DND-41 (cell line): ENCODE data around the gene UNC13B.

ENCODE experiments used
- ATAC-seq: fragments of 200-7000 bp; cut with Tn5 transposase; 3 replicates; pipeline ENCODE4 v1.9.1; 2021; ENCODE audit warnings: low read depth; ENCODE audit not compliant: insufficient read depth
- DNase-seq: peaks from one replicate; pipeline ENCODE4 v3.0.0-alpha.2; 2020
- H2AFZ ChIP-seq: 2 replicates; pipeline ENCODE4 v1.6.0; 2012; ENCODE audit warnings: low read depth, low read length
- H3K27ac ChIP-seq: 2 replicates; pipeline ENCODE4 v1.5.1; 2012; ENCODE audit warnings: low read length, inconsistent platforms
- H3K27me3 ChIP-seq: fragments of 200-600 bp; sonication (generic); 2 replicates; pipeline ENCODE4 v1.6.0; 2012; ENCODE audit warnings: low read length, mild to moderate bottlenecking, inconsistent platforms; ENCODE audit not compliant: insufficient read depth, poor library complexity
- H3K36me3 ChIP-seq: 2 replicates; pipeline ENCODE4 v1.5.1; 2012; ENCODE audit warnings: low read length, inconsistent platforms; ENCODE audit not compliant: insufficient read depth
- H3K4me1 ChIP-seq: 2 replicates; pipeline ENCODE4 v1.5.1; 2012; ENCODE audit warnings: mild to moderate bottlenecking, low read length; ENCODE audit not compliant: insufficient read depth
- H3K4me2 ChIP-seq: 2 replicates; pipeline ENCODE4 v1.6.0; 2012; ENCODE audit warnings: mild to moderate bottlenecking, moderate library complexity, low read length, inconsistent platforms; ENCODE audit not compliant: insufficient read depth
- H3K4me3 ChIP-seq, 2 experiments: fragments of 200-600 bp in 1 of 2; shearing (Covaris generic) in 1 of 2; 2 replicates each; pipeline ENCODE4 v1.5.1; 2012 to 2016; ENCODE audit warnings: inconsistent platforms in 2 of 2, low read length in 2 of 2, mild to moderate bottlenecking in 2 of 2, low read depth in 1 of 2, moderate library complexity in 1 of 2
- H3K79me2 ChIP-seq: 2 replicates; pipeline ENCODE4 v1.6.0; 2012; ENCODE audit warnings: low read length, inconsistent platforms; ENCODE audit not compliant: insufficient read depth
- H3K9ac ChIP-seq: 2 replicates; pipeline ENCODE4 v1.6.0; 2012; ENCODE audit warnings: low read depth, mild to moderate bottlenecking, inconsistent platforms, low read length, moderate library complexity
- H3K9me3 ChIP-seq: 2 replicates; pipeline ENCODE4 v1.5.1; 2012; ENCODE audit warnings: low read length, moderate library complexity, mild to moderate bottlenecking, inconsistent platforms; ENCODE audit not compliant: insufficient read depth, severe bottlenecking
- H4K20me1 ChIP-seq: 2 replicates; pipeline ENCODE4 v1.6.0; 2012; ENCODE audit warnings: low read length; ENCODE audit not compliant: insufficient read depth
- EZH2 ChIP-seq: IDR thresholded peaks from 3 replicates; pipeline ENCODE4 v1.6.1; 2012; ENCODE audit warnings: borderline replicate concordance, low read depth, mild to moderate bottlenecking, moderate library complexity, low read length, inconsistent platforms; ENCODE audit not compliant: severe bottlenecking
- TF ChIP-seq, protein P1 (sequence below): IDR thresholded peaks from 2 replicates; pipeline ENCODE4 v1.5.1; 2012; ENCODE audit warnings: borderline replicate concordance, low read length, moderate library complexity, mild to moderate bottlenecking; ENCODE audit not compliant: poor library complexity, severe bottlenecking; ENCODE audit errors: extremely low read depth

The UNC13B gene

GRCh38 chr9:35277628-35278359 is 116.0 kb downstream of the UNC13B start:
- no peak overlapping the region for H3K4me2 ChIP-seq
- ATAC-seq: no peak

GRCh38 chr9:35279946-35280345 is 118.1 kb downstream of the UNC13B start:
- no peaks in the 10 kb centered on the region for H3K79me2 ChIP-seq
- H2AFZ ChIP-seq: no peak overlapping the region
- H3K36me3 ChIP-seq: no peaks in the 10 kb centered on the region
- TF ChIP-seq, protein P1, sequence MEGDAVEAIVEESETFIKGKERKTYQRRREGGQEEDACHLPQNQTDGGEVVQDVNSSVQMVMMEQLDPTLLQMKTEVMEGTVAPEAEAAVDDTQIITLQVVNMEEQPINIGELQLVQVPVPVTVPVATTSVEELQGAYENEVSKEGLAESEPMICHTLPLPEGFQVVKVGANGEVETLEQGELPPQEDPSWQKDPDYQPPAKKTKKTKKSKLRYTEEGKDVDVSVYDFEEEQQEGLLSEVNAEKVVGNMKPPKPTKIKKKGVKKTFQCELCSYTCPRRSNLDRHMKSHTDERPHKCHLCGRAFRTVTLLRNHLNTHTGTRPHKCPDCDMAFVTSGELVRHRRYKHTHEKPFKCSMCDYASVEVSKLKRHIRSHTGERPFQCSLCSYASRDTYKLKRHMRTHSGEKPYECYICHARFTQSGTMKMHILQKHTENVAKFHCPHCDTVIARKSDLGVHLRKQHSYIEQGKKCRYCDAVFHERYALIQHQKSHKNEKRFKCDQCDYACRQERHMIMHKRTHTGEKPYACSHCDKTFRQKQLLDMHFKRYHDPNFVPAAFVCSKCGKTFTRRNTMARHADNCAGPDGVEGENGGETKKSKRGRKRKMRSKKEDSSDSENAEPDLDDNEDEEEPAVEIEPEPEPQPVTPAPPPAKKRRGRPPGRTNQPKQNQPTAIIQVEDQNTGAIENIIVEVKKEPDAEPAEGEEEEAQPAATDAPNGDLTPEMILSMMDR: no peak
- TF ChIP-seq EZH2: no peak
- no peaks in the 10 kb centered on the region for H4K20me1 ChIP-seq
- H3K4me2 ChIP-seq: no peak overlapping the region
- H3K4me1 ChIP-seq: peaks cover 7% of the 10 kb centered on the region; the same call in 1 of the 2 replicates
- H3K4me3 ChIP-seq: no peak overlapping the region
- H3K27ac ChIP-seq: no peak overlapping the region
- DNase-seq (no peak), ATAC-seq (no peak)
- H3K9ac ChIP-seq: no peak overlapping the region
- peaks cover 11% of the 10 kb centered on the region for H3K27me3 ChIP-seq
- no peaks in the 10 kb centered on the region for H3K9me3 ChIP-seq

More at GRCh38 chr9:35277628-35278359, 116.0 kb downstream of the UNC13B start:
- DNase-seq: no peak
- no peaks in the 10 kb centered on the region for H3K9me3 ChIP-seq
- H3K4me1 ChIP-seq: peaks cover 7% of the 10 kb centered on the region; the same call in 1 of the 2 replicates
- no peaks in the 10 kb centered on the region for H3K36me3 ChIP-seq
- no peaks in the 10 kb centered on the region for H3K79me2 ChIP-seq
- no peak overlapping the region for H2AFZ ChIP-seq
- H3K27me3 ChIP-seq: peaks cover 8% of the 10 kb centered on the region
- TF ChIP-seq, protein P1: no peak
- TF ChIP-seq EZH2: no peak
- H3K4me3 ChIP-seq: no peak overlapping the region
- no peaks in the 10 kb centered on the region for H4K20me1 ChIP-seq
- no peak overlapping the region for H3K27ac ChIP-seq
- H3K9ac ChIP-seq: no peak overlapping the region

DNA sequence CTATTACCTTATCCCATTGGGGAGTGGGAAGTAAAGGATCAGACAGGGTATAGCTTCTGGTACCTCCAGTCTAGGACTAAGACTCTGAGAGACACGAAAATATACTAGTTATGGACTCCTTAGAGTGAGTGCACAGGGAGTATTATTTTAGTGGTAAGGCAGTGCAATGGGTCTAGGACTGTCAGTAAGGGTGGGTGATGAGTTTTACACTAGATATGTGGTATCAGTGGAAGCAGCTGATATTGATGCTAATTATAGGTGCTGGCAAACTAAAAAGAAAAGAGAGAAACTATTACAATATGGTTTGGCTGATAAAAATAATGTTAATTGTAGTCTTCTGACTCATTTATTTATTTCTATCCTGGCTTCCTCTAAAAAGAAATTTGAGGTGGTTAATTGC is 118.6 kb downstream of the UNC13B start:
- Histone ChIP-seq H3K79me2 (no peaks in the 10 kb centered on the region), H4K20me1 (no peaks in the 10 kb centered on the region), H3K4me1 (peaks cover 7% of the 10 kb centered on the region; the same call in 1 of the 2 replicates), H3K4me3 (no peak overlapping the region), H3K4me2 (no peak overlapping the region), H3K9me3 (no peaks in the 10 kb centered on the region), H3K9ac (no peak overlapping the region), H3K27me3 (peaks cover 11% of the 10 kb centered on the region), H3K27ac (no peak overlapping the region), H3K36me3 (no peaks in the 10 kb centered on the region), H2AFZ (no peak overlapping the region)
- TF ChIP-seq EZH2: no peak
- TF ChIP-seq, protein P1: no peak
- DNase-seq (no peak), ATAC-seq (no peak)
